ENCODE measurements around the gene MISP. TPM values are rescaled to one million over a fixed set of nuclear protein-coding genes. Genes with fewer than 3 reads are reported as not detected.
A peak's percentile ranks its signal among the peaks of the same experiment; 100 is the strongest.

MISP gene
- total RNA-seq, 2 experiments from 2014 or later: not detected

GRCh38 chr19:798415-799075 lies 47.6 kb downstream of the MISP start:
- Mint-ChIP-seq H3K4me3 (peak overlapping the region; percentile 89), H3K4me1 (ENCODE audit: low read depth) (peaks cover 51% of the 10 kb centered on the region), H3K27me3 (no peaks in the 10 kb centered on the region), H3K27ac (peak overlapping the region; percentile 87), H3K9me3 (no peaks in the 10 kb centered on the region), H3K36me3 (ENCODE audit: low read depth) (peaks cover 46% of the 10 kb centered on the region)
- TF ChIP-seq, protein P1, sequence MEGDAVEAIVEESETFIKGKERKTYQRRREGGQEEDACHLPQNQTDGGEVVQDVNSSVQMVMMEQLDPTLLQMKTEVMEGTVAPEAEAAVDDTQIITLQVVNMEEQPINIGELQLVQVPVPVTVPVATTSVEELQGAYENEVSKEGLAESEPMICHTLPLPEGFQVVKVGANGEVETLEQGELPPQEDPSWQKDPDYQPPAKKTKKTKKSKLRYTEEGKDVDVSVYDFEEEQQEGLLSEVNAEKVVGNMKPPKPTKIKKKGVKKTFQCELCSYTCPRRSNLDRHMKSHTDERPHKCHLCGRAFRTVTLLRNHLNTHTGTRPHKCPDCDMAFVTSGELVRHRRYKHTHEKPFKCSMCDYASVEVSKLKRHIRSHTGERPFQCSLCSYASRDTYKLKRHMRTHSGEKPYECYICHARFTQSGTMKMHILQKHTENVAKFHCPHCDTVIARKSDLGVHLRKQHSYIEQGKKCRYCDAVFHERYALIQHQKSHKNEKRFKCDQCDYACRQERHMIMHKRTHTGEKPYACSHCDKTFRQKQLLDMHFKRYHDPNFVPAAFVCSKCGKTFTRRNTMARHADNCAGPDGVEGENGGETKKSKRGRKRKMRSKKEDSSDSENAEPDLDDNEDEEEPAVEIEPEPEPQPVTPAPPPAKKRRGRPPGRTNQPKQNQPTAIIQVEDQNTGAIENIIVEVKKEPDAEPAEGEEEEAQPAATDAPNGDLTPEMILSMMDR (IDR thresholded peaks at IDR 0.05): no peak
- Histone ChIP-seq H3K4me1 (ENCODE audit: insufficient read depth, low read length) (peaks cover 64% of the 10 kb centered on the region), H3K36me3 (ENCODE audit: insufficient read depth, low read length) (peaks cover 42% of the 10 kb centered on the region), H3K4me3 (ENCODE audit: low read length) (peak overlapping the region; percentile 79), H3K27me3 (ENCODE audit: control insufficient read depth in 1 of 2, insufficient read depth in 2 of 2, low read length in 2 of 2) (no peaks in the 10 kb centered on the region), H3K9me3 (ENCODE audit: control insufficient read depth in 1 of 2, insufficient read depth in 1 of 2, low read length in 2 of 2) (no peaks in the 10 kb centered on the region), H3K27ac (ENCODE audit: low read depth in 1 of 2, low read length in 2 of 2) (peak overlapping the region; percentile 63 to 72)
- ATAC-seq (ENCODE audit: poor library complexity) (no peak), DNase-seq (peak in 2 of 14 experiments; percentile 44 to 64)
- ChIA-PET POLR2A (interaction anchor here (0.6 to 2.2 kb wide), 5 partner anchors 58 to 471 kb away, joined by 4 to 9 read pairs (median 6); partner anchors contain the start of genes ARHGAP45 and CIRBP), CTCF (no interaction called here)
- intact Hi-C loops (cut with DNase I, micrococcal nuclease): loop anchor here (5.0 to 10.0 kb wide), 4 partner anchors 136 to 446 kb away; partner anchors contain the start of genes ATP5F1D (in 1 of the 2), GPX4 (in 1 of the 2), MIDN (in 1 of the 2) and RNF126 (in 1 of the 2)

DNA sequence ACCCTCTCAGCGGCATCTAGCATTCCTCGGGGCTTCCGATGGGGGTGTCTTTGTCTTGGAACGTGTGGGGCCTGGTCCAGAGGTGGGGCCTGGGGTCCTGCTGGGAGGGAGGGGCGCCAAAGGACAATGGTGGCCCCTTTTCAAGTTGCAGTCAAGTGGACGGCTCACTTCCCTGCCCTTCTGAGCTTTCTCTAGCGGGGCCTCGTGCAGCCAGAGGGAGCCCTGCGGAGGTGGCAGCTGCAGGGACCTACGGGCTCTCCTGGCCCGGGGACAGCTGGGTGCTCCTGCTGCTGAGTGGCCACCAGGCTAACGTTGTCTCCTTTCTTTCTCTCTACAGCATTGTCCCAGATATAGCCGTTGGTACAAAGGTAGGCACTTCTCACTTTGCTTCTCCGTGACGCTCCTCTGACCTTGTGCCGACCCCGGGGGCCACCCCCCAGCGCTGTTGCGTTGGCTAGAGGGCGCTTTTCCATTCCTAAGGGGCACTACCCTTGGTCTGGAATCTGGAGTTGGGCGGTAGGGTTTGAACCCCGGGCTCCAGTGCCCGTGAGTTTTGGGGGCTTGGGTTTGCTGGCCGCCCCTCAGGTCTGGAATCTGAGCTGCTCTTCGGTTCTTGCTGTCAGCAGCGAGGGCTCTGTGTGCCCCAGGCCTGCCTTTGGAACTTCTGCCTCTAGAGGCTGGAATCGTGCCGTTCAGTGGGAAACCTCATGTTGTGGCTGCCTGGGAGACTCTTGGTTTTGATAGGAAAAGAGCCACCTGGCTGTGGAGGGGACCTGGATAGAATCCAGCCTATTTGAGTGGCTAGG lies 48.4 kb downstream of the MISP start:
- Histone ChIP-seq H3K27me3 (ENCODE audit: control insufficient read depth in 1 of 2, insufficient read depth in 2 of 2, low read length in 2 of 2) (no peaks in the 10 kb centered on the region), H3K36me3 (ENCODE audit: insufficient read depth, low read length) (peaks cover 49% of the 10 kb centered on the region), H3K4me3 (ENCODE audit: low read length) (peak overlapping the region; percentile 79), H3K27ac (ENCODE audit: low read depth in 1 of 2, low read length in 2 of 2) (peak overlapping the region; percentile 31 to 53), H3K9me3 (ENCODE audit: control insufficient read depth in 1 of 2, insufficient read depth in 1 of 2, low read length in 2 of 2) (no peaks in the 10 kb centered on the region), H3K4me1 (ENCODE audit: insufficient read depth, low read length) (peaks cover 71% of the 10 kb centered on the region)
- intact Hi-C loops (cut with DNase I, micrococcal nuclease): loop anchor here (5.0 to 10.0 kb wide), 4 partner anchors 137 to 446 kb away; partner anchors contain the start of genes ATP5F1D (in 1 of the 2), GPX4 (in 1 of the 2), MIDN (in 1 of the 2) and RNF126 (in 1 of the 2)
- ChIA-PET CTCF (no interaction called here), POLR2A (no interaction called here)
- H3K27ac Mint-ChIP-seq: peak overlapping the region; percentile 87
- H3K27me3 Mint-ChIP-seq: no peaks in the 10 kb centered on the region
- H3K4me1 Mint-ChIP-seq (ENCODE audit: low read depth): peaks cover 54% of the 10 kb centered on the region
- H3K4me3 Mint-ChIP-seq: peak overlapping the region; percentile 89
- TF ChIP-seq, protein P1 (IDR thresholded peaks at IDR 0.05): no peak
- ATAC-seq (ENCODE audit: poor library complexity) (no peak), DNase-seq (peak in 6 of 14 experiments; percentile 17 to 58 (median 34))
- peaks cover 52% of the 10 kb centered on the region for H3K36me3 Mint-ChIP-seq (ENCODE audit: low read depth)
- no peaks in the 10 kb centered on the region for H3K9me3 Mint-ChIP-seq

GRCh38 chr19:800360-801029 lies 49.6 kb downstream of the MISP start:
- Mint-ChIP-seq H3K27me3 (no peaks in the 10 kb centered on the region), H3K9me3 (no peaks in the 10 kb centered on the region), H3K4me1 (ENCODE audit: low read depth) (peaks cover 54% of the 10 kb centered on the region), H3K27ac (peak overlapping the region; percentile 87), H3K36me3 (ENCODE audit: low read depth) (peaks cover 52% of the 10 kb centered on the region), H3K4me3 (peak overlapping the region; percentile 89)
- peaks cover 71% of the 10 kb centered on the region for H3K4me1 ChIP-seq (ENCODE audit: insufficient read depth, low read length)
- no peaks in the 10 kb centered on the region for H3K27me3 ChIP-seq (ENCODE audit: control insufficient read depth in 1 of 2, insufficient read depth in 2 of 2, low read length in 2 of 2)
- peaks cover 61% of the 10 kb centered on the region for H3K36me3 ChIP-seq (ENCODE audit: insufficient read depth, low read length)
- TF ChIP-seq, protein P1 (IDR thresholded peaks at IDR 0.05): no peak
- H3K27ac ChIP-seq (ENCODE audit: low read depth in 1 of 2, low read length in 2 of 2): peak overlapping the region in 1 of 2 donors; percentile 44
- H3K4me3 ChIP-seq (ENCODE audit: low read length): peak overlapping the region; percentile 35
- intact Hi-C loops (cut with DNase I, micrococcal nuclease): no loop called here
- peak in 1 of 14 experiments; percentile 44 for DNase-seq
- no peak for ATAC-seq (ENCODE audit: poor library complexity)
- H3K9me3 ChIP-seq (ENCODE audit: control insufficient read depth in 1 of 2, insufficient read depth in 1 of 2, low read length in 2 of 2): no peaks in the 10 kb centered on the region
- CTCF ChIA-PET: interaction anchor here (1.0 kb wide), 1 partner anchor 63 kb away, joined by 4 read pairs; no protein-coding TSS in a partner anchor
- POLR2A ChIA-PET: no interaction called here

All from CD4-positive, alpha-beta T cell (primary cell).